Stimulated activated memory B cell treated with anti-CD40 and anti-IgM and Interleukin-4, amounts not matched to agents 10 μg/mL and 1 μg/mL and 100 μg/mL, for 72 hours (primary cell): ENCODE data around the gene PTDSS2.
"Not testable (repeated sequence)": the region's sequence is repeated elsewhere in the genome, so short reads cannot be mapped to it uniquely, and the experiment has no call there.

Experiments
- ATAC-seq: fragments of 150-1000 bp; cut with Tn5 transposase; 2 replicates; pipeline ENCODE4 v1.10.0; 2021
- H3K27ac Mint-ChIP-seq: one replicate; pipeline ENCODE4 v1.8.0; 2022; ENCODE audit warnings: mild to moderate bottlenecking, mixed read lengths
- H3K27me3 Mint-ChIP-seq: one replicate; pipeline ENCODE4 v1.8.0; 2022; ENCODE audit warnings: mixed read lengths
- H3K36me3 Mint-ChIP-seq: one replicate; pipeline ENCODE4 v1.8.0; 2022; ENCODE audit warnings: mixed read lengths
- H3K4me1 Mint-ChIP-seq: one replicate; pipeline ENCODE4 v1.8.0; 2022; ENCODE audit warnings: mixed read lengths
- H3K4me3 Mint-ChIP-seq: one replicate; pipeline ENCODE4 v1.8.0; 2022; ENCODE audit warnings: mild to moderate bottlenecking, moderate library complexity, mixed read lengths
- H3K9me3 Mint-ChIP-seq: one replicate; pipeline ENCODE4 v1.8.0; 2022; ENCODE audit warnings: mixed read lengths

The PTDSS2 gene

GRCh38 chr11:409600-410483, 40.2 kb upstream of the PTDSS2 start:
- no peak overlapping the region for H3K27ac Mint-ChIP-seq
- peaks cover 30% of the 10 kb centered on the region for H3K4me1 Mint-ChIP-seq
- H3K9me3 Mint-ChIP-seq: no peaks in the 10 kb centered on the region
- H3K27me3 Mint-ChIP-seq: no peaks in the 10 kb centered on the region
- ATAC-seq: no peak
- H3K4me3 Mint-ChIP-seq: no peak overlapping the region
- no peaks in the 10 kb centered on the region for H3K36me3 Mint-ChIP-seq

GRCh38 chr11:410711-411110, 39.4 kb upstream of the PTDSS2 start:
- H3K36me3 Mint-ChIP-seq, H3K27me3 Mint-ChIP-seq, ATAC-seq, H3K9me3 Mint-ChIP-seq, H3K4me3 Mint-ChIP-seq, H3K27ac Mint-ChIP-seq: not testable (repeated sequence)
- peaks cover 33% of the 10 kb centered on the region for H3K4me1 Mint-ChIP-seq

GRCh38 chr11:411520-411919, 38.6 kb upstream of the PTDSS2 start:
- not testable (repeated sequence) for H3K9me3 Mint-ChIP-seq, H3K27me3 Mint-ChIP-seq, H3K4me3 Mint-ChIP-seq, H3K27ac Mint-ChIP-seq, H3K36me3 Mint-ChIP-seq, ATAC-seq
- H3K4me1 Mint-ChIP-seq: peaks cover 41% of the 10 kb centered on the region

- Mint-ChIP-seq H3K27me3 (no peaks in the 10 kb centered on the region), H3K9me3 (no peaks in the 10 kb centered on the region), H3K36me3 (no peaks in the 10 kb centered on the region), H3K27ac (no peak overlapping the region), H3K4me1 (peaks cover 39% of the 10 kb centered on the region), H3K4me3 (no peak overlapping the region)
- ATAC-seq: no peak
These were observed 37.4 kb upstream of the PTDSS2 start for GRCh38 chr11:412641-413119.

GRCh38 chr11:413120-414081, 36.7 kb upstream of the PTDSS2 start:
- Mint-ChIP-seq H3K27ac (no peak overlapping the region), H3K27me3 (no peaks in the 10 kb centered on the region), H3K36me3 (no peaks in the 10 kb centered on the region), H3K4me3 (no peak overlapping the region), H3K9me3 (no peaks in the 10 kb centered on the region), H3K4me1 (peaks cover 37% of the 10 kb centered on the region)
- ATAC-seq: no peak

GRCh38 chr11:414318-414857, 35.7 kb upstream of the PTDSS2 start:
- Mint-ChIP-seq H3K27me3 (no peaks in the 10 kb centered on the region), H3K4me3 (peak overlapping the region; percentile 70), H3K4me1 (peaks cover 37% of the 10 kb centered on the region), H3K27ac (peak overlapping the region; percentile 38), H3K9me3 (no peaks in the 10 kb centered on the region), H3K36me3 (no peaks in the 10 kb centered on the region)
- peak; percentile 34 for ATAC-seq

- no peaks in the 10 kb centered on the region for H3K9me3 Mint-ChIP-seq
- no peaks in the 10 kb centered on the region for H3K27me3 Mint-ChIP-seq
- peak overlapping the region; percentile 38 for H3K27ac Mint-ChIP-seq
- peak overlapping the region; percentile 70 for H3K4me3 Mint-ChIP-seq
- no peaks in the 10 kb centered on the region for H3K36me3 Mint-ChIP-seq
- no peak for ATAC-seq
- H3K4me1 Mint-ChIP-seq: peaks cover 37% of the 10 kb centered on the region
These were observed 34.4 kb upstream of the PTDSS2 start for GRCh38 chr11:415640-416041.

GRCh38 chr11:416051-416756, 33.9 kb upstream of the PTDSS2 start:
- Mint-ChIP-seq H3K36me3 (no peaks in the 10 kb centered on the region), H3K27me3 (no peaks in the 10 kb centered on the region), H3K9me3 (no peaks in the 10 kb centered on the region), H3K4me1 (peaks cover 37% of the 10 kb centered on the region), H3K27ac (peak overlapping the region; percentile 38), H3K4me3 (peak overlapping the region; percentile 70)
- ATAC-seq: no peak

- H3K27ac Mint-ChIP-seq: peak overlapping the region; percentile 38
- H3K36me3 Mint-ChIP-seq: no peaks in the 10 kb centered on the region
- peaks cover 37% of the 10 kb centered on the region for H3K4me1 Mint-ChIP-seq
- H3K4me3 Mint-ChIP-seq: peak overlapping the region; percentile 75
- H3K27me3 Mint-ChIP-seq: no peaks in the 10 kb centered on the region
- peak; percentile 68 for ATAC-seq
- H3K9me3 Mint-ChIP-seq: no peaks in the 10 kb centered on the region
These were observed 33.1 kb upstream of the PTDSS2 start for GRCh38 chr11:416757-417621.

GRCh38 chr11:417652-418342, 32.3 kb upstream of the PTDSS2 start:
- Mint-ChIP-seq H3K27me3 (no peaks in the 10 kb centered on the region), H3K4me1 (peaks cover 36% of the 10 kb centered on the region), H3K4me3 (peak overlapping the region; percentile 75), H3K9me3 (no peaks in the 10 kb centered on the region), H3K36me3 (no peaks in the 10 kb centered on the region), H3K27ac (no peak overlapping the region)
- ATAC-seq: no peak

- H3K4me3 Mint-ChIP-seq: no peak overlapping the region
- H3K36me3 Mint-ChIP-seq: no peaks in the 10 kb centered on the region
- H3K9me3 Mint-ChIP-seq: no peaks in the 10 kb centered on the region
- no peaks in the 10 kb centered on the region for H3K27me3 Mint-ChIP-seq
- no peak overlapping the region for H3K27ac Mint-ChIP-seq
- H3K4me1 Mint-ChIP-seq: peaks cover 28% of the 10 kb centered on the region
- ATAC-seq: no peak
These were observed 31.5 kb upstream of the PTDSS2 start for GRCh38 chr11:418343-419247.

- peaks cover 7% of the 10 kb centered on the region for H3K36me3 Mint-ChIP-seq
- H3K27me3 Mint-ChIP-seq: no peaks in the 10 kb centered on the region
- no peaks in the 10 kb centered on the region for H3K9me3 Mint-ChIP-seq
- ATAC-seq: no peak
- H3K4me3 Mint-ChIP-seq: no peak overlapping the region
- no peak overlapping the region for H3K27ac Mint-ChIP-seq
- peaks cover 21% of the 10 kb centered on the region for H3K4me1 Mint-ChIP-seq
These were observed 30.7 kb upstream of the PTDSS2 start for GRCh38 chr11:419248-420005.
